Vagina (tissue), 2 donors: ENCODE data around the gene SLC8A2. TPM values are rescaled to one million over a fixed set of nuclear protein-coding genes. Genes with fewer than 3 reads are reported as not detected.

Experiments used
- DNase-seq, 2 donors: peaks; one replicate each; pipeline ENCODE4 v3.0.0-alpha.2; 2017; ENCODE audit errors: extremely low spot score in 2 of 2
- H3K27ac ChIP-seq: fragments of 200-600 bp; sonication (generic); one replicate; pipeline ENCODE4 v1.5.1; 2019
- H3K27me3 ChIP-seq: fragments of 200-600 bp; sonication (generic); one replicate; pipeline ENCODE4 v1.5.1; 2019
- H3K36me3 ChIP-seq, 2 donors: fragments of 200-600 bp; sonication (generic); one replicate each; pipeline ENCODE4 v1.5.1; 2017 to 2019
- H3K4me1 ChIP-seq: fragments of 200-600 bp; sonication (generic); one replicate; pipeline ENCODE4 v1.5.1; 2019
- H3K4me3 ChIP-seq, 2 donors: fragments of 200-600 bp; sonication (generic); 1 replicate in 1 of 2; 2 replicates in 1 of 2; pipeline ENCODE4 v1.5.1; 2016 to 2019
- H3K9me3 ChIP-seq: fragments of 200-600 bp; sonication (generic); one replicate; pipeline ENCODE4 v1.5.1; 2019
- CTCF ChIP-seq, 3 experiments: fragments of 450-650 bp in 2 of 3; fragments of 200-600 bp in 1 of 3; sonication (generic) in 1 of 3; IDR thresholded peaks; one replicate each; pipeline ENCODE4 v1.5.1; 2017 to 2019; ENCODE audit warnings: antibody characterized with exemption in 3 of 3, mild to moderate bottlenecking in 2 of 3, moderate library complexity in 2 of 3
- POLR2A ChIP-seq, 2 donors: fragments of 450-650 bp; IDR thresholded peaks; one replicate each; pipeline ENCODE4 v1.6.1; 2017; ENCODE audit warnings: antibody characterized with exemption in 2 of 2, mild to moderate bottlenecking in 2 of 2, moderate library complexity in 2 of 2
- POLR2AphosphoS5 ChIP-seq, 2 donors: sonication (generic); formaldehyde crosslinking; IDR thresholded peaks; one replicate each; pipeline ENCODE4 v1.9.0; 2017; ENCODE audit warnings: antibody characterized with exemption in 2 of 2, mild to moderate bottlenecking in 2 of 2, low read depth in 1 of 2; ENCODE audit not compliant: insufficient read depth in 1 of 2
- intact Hi-C: fragments of 100-400 bp; cut with DNase I; formaldehyde crosslinking; loops from one replicate; pipeline ENCODE4 v1.15.1; 2023
- total RNA-seq: library from RNA; depleted of rRNA; stranded (reverse); fragments of >200 nt; gene quantifications from one replicate; pipeline ENCODE4 v1.2.3, GENCODE V29; 2016

The SLC8A2 gene
- total RNA-seq, 1 donor from 2014 or later = 0.49 TPM

DNA sequence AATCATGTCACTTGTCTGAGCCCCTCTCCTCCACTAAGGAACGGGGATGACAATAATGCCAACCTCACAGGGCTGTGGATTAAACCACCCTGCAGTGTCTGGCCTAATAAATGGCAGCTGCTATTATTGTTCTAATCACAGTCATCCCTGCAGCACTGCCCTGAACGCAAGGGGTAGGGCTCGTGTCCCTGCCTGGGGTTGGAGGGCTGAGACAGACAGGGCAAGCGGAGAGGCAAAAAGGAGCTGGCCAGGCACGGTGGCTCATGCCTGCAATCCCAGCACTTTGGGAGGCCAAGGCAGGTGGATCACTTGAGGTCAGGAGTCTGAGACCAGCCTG lies 22.5 kb upstream of the SLC8A2 start:
- Histone ChIP-seq H3K4me3 (no peak overlapping the region), H3K27me3 (no peaks in the 10 kb centered on the region), H3K9me3 (no peaks in the 10 kb centered on the region), H3K36me3 (peaks cover 0 to 44% of the 10 kb centered on the region in 2 donors), H3K4me1 (peaks cover 11% of the 10 kb centered on the region), H3K27ac (no peak overlapping the region)
- intact Hi-C loops = no loop called here
- TF ChIP-seq POLR2AphosphoS5 (IDR thresholded peaks at IDR 0.05; ENCODE audit: insufficient read depth in 1 of 2, low read depth in 1 of 2) = no peak
- no peak for TF ChIP-seq CTCF (IDR thresholded peaks at IDR 0.05)
- TF ChIP-seq POLR2A (IDR thresholded peaks at IDR 0.05) = no peak
- no peak for DNase-seq

DNA sequence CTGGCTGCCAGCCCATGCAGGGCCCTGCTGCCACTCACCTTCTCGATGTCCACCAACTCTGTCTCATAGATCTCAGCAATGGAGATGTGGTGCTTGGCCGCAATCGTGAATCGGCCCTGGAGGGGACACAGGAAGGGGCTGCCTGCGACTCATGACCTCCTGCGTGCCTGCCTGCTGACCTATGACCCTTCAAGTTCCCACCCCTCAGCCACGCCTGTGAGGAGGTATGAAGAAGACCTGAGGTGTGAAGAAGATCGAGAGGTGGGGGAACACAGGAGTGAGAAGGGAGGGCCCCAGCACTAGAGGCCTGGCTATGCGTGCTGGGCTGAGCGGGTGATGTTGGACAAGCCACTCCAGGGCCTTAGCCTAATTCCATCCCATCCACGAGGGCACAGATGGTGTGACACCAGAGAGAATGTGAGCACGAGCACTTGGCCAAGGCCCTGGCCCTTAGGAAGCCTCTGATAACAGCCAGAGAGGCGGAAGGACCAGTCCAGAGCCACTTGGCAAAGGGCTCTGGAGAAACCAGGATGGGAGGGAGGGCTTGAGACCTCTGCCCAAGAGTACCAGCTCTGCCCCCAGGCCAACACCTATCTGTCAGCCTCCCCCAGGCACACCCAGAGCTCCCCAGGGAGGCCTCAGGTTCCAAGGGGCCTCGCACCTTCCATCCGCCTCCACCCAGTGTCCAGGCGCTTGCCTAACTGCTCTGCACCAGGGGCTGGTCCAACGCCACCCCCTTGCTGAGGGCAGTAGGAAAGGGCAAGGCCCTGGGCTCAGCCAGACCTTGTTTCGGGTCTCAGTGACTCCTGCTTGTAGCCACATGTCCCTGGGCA lies 21.9 kb upstream of the SLC8A2 start:
- intact Hi-C loops = no loop called here
- DNase-seq = no peak
- H3K4me1 ChIP-seq = peaks cover 8% of the 10 kb centered on the region
- no peaks in the 10 kb centered on the region for H3K27me3 ChIP-seq
- H3K9me3 ChIP-seq = no peaks in the 10 kb centered on the region
- peaks cover 0 to 39% of the 10 kb centered on the region in 2 donors for H3K36me3 ChIP-seq
- no peak overlapping the region for H3K4me3 ChIP-seq
- TF ChIP-seq POLR2AphosphoS5 (IDR thresholded peaks at IDR 0.05; ENCODE audit: insufficient read depth in 1 of 2, low read depth in 1 of 2) (no peak), CTCF (IDR thresholded peaks at IDR 0.05) (no peak), POLR2A (IDR thresholded peaks at IDR 0.05) (no peak)
- H3K27ac ChIP-seq = no peak overlapping the region

DNA sequence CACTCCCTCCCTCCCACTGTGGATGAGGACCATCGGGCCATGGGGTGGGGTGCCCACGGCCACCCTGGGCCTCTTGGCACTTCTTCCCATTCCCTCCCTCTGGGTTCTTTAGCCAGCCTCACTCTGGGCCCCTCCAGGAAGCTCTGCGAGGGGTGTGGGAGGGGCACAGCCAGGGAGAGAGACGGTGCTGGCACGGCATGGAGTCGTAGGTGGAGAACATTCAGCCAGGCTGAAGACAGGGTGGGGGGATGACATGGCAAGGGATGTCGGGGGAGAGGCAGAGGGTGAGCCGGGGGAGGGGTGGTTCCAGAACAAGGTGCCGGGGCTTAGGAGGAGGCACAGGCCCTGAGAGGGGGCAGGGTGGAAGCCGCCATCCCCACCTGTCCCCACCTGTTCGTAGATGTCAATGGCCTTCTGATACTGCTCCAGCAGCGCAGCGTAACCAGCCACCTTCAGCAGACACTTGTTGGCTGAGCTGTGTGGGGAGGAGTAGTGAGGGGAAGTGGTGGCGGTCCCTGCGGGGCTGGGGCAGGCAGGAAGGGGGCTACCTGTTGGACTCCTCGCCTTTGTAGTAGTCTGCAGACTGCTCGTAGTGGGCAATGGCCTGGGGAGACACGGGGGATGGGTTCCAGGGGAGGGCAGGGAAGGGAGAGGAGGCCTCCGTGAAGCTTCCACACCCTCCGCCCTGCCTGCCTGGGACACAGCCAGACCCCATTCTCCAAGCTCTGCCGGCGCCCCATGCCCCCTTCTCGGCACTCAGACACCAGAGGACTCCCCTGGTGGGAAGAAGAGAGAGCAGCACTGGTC lies 21.1 kb upstream of the SLC8A2 start:
- H3K36me3 ChIP-seq = peaks cover 0 to 38% of the 10 kb centered on the region in 2 donors
- intact Hi-C loops = no loop called here

GRCh38 chr19:47492137-47492533 lies 20.4 kb upstream of the SLC8A2 start:
- TF ChIP-seq POLR2AphosphoS5 (IDR thresholded peaks at IDR 0.05; ENCODE audit: insufficient read depth in 1 of 2, low read depth in 1 of 2) (no peak), POLR2A (IDR thresholded peaks at IDR 0.05) (no peak), CTCF (IDR thresholded peaks at IDR 0.05) (no peak)
- Histone ChIP-seq H3K36me3 (peaks cover 0 to 41% of the 10 kb centered on the region in 2 donors), H3K27ac (no peak overlapping the region), H3K4me3 (no peak overlapping the region), H3K4me1 (no peaks in the 10 kb centered on the region), H3K9me3 (no peaks in the 10 kb centered on the region), H3K27me3 (no peaks in the 10 kb centered on the region)
- no peak for DNase-seq
- intact Hi-C loops = no loop called here

More for the DNA sequence above, 21.1 kb upstream of the SLC8A2 start:
- Histone ChIP-seq H3K4me1 (no peaks in the 10 kb centered on the region), H3K9me3 (no peaks in the 10 kb centered on the region), H3K4me3 (no peak overlapping the region), H3K27ac (no peak overlapping the region), H3K27me3 (no peaks in the 10 kb centered on the region)
- DNase-seq = no peak
- TF ChIP-seq CTCF (IDR thresholded peaks at IDR 0.05) = no peak
- TF ChIP-seq POLR2AphosphoS5 (IDR thresholded peaks at IDR 0.05; ENCODE audit: insufficient read depth in 1 of 2, low read depth in 1 of 2) = no peak
- TF ChIP-seq POLR2A (IDR thresholded peaks at IDR 0.05) = no peak
